ENCODE measurements around the gene IRF6.

GRCh38 chr1:209827384-209828262, 21.7 kb upstream of the IRF6 start, which contains the start of gene UTP25:
- TF ChIP-seq, protein P1, sequence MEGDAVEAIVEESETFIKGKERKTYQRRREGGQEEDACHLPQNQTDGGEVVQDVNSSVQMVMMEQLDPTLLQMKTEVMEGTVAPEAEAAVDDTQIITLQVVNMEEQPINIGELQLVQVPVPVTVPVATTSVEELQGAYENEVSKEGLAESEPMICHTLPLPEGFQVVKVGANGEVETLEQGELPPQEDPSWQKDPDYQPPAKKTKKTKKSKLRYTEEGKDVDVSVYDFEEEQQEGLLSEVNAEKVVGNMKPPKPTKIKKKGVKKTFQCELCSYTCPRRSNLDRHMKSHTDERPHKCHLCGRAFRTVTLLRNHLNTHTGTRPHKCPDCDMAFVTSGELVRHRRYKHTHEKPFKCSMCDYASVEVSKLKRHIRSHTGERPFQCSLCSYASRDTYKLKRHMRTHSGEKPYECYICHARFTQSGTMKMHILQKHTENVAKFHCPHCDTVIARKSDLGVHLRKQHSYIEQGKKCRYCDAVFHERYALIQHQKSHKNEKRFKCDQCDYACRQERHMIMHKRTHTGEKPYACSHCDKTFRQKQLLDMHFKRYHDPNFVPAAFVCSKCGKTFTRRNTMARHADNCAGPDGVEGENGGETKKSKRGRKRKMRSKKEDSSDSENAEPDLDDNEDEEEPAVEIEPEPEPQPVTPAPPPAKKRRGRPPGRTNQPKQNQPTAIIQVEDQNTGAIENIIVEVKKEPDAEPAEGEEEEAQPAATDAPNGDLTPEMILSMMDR (IDR thresholded peaks at IDR 0.05): peak; percentile 52 to 90 (median 70)
- TF ChIP-seq EP300 (IDR thresholded peaks at IDR 0.05): peak; percentile 73 to 96
- TF ChIP-seq POLR2A (IDR thresholded peaks at IDR 0.05): peak in 1 of 2 donors; percentile 36

Data from tibial nerve (tissue), 4 donors.